Breast epithelium (tissue), 4 donors: ENCODE measurements around the gene SLC9A4. TPM values are rescaled to one million over a fixed set of nuclear protein-coding genes. Genes with fewer than 3 reads are reported as not detected.

Source experiments
- DNase-seq, 2 donors: peaks; one replicate each; pipeline ENCODE4 v3.0.0-alpha.2; 2019; ENCODE audit warnings: low spot score in 2 of 2
- H3K27ac ChIP-seq, 2 donors: fragments of 200-600 bp; sonication (generic) in 1 of 2; one replicate each; pipeline ENCODE4 v1.5.1; 2016 to 2019; ENCODE audit warnings: mild to moderate bottlenecking in 1 of 2
- H3K27me3 ChIP-seq, 2 donors: fragments of 200-600 bp; sonication (generic) in 1 of 2; one replicate each; pipeline versions ENCODE4 v1.5.1 to v1.6.0; 2017 to 2019; ENCODE audit warnings: control low read depth in 1 of 2, mild to moderate bottlenecking in 1 of 2
- H3K36me3 ChIP-seq: fragments of 200-600 bp; one replicate; pipeline ENCODE4 v1.5.1; 2019
- H3K4me1 ChIP-seq, 2 donors: fragments of 200-600 bp; sonication (generic); one replicate each; pipeline ENCODE4 v1.5.1; 2016 to 2019; ENCODE audit warnings: control low read depth in 1 of 2
- H3K4me3 ChIP-seq, 3 donors: fragments of 200-600 bp; sonication (generic); 1 replicate in 2 of 3; 2 replicates in 1 of 3; pipeline ENCODE4 v1.5.1; 2016 to 2019; ENCODE audit warnings: mild to moderate bottlenecking in 3 of 3, moderate library complexity in 2 of 3
- H3K9me3 ChIP-seq, 2 donors: fragments of 200-600 bp; sonication (generic) in 1 of 2; one replicate each; pipeline ENCODE4 v1.5.1; 2016 to 2019; ENCODE audit warnings: control low read depth in 1 of 2
- POLR2A ChIP-seq: fragments of 450-650 bp; IDR thresholded peaks from one replicate; pipeline ENCODE4 v1.6.1; 2016; ENCODE audit warnings: antibody characterized with exemption, mild to moderate bottlenecking, moderate library complexity
- POLR2AphosphoS5 ChIP-seq, 3 donors: sonication (generic); formaldehyde crosslinking; IDR thresholded peaks; one replicate each; pipeline ENCODE4 v1.6.1; 2017; ENCODE audit warnings: antibody characterized with exemption in 3 of 3
- intact Hi-C: fragments of 100-400 bp; cut with DNase I; formaldehyde crosslinking; loops from one replicate; pipeline ENCODE4 v1.15.1; 2023; ENCODE audit warnings: low total_unique reads
- total RNA-seq, 3 donors: library from RNA; depleted of rRNA; stranded (reverse); fragments of >200 nt; gene quantifications; one replicate each; pipeline ENCODE4 v1.1.0, GENCODE V29; 2016
- TF ChIP-seq, protein P1 (sequence below), 3 donors: fragments of 450-650 bp; IDR thresholded peaks; one replicate each; pipeline ENCODE4 v1.5.1; 2016 to 2017; ENCODE audit warnings: antibody characterized with exemption in 3 of 3, mild to moderate bottlenecking in 3 of 3, moderate library complexity in 3 of 3

Gene SLC9A4
- total RNA-seq, 3 donors from 2014 or later = not detected

DNA sequence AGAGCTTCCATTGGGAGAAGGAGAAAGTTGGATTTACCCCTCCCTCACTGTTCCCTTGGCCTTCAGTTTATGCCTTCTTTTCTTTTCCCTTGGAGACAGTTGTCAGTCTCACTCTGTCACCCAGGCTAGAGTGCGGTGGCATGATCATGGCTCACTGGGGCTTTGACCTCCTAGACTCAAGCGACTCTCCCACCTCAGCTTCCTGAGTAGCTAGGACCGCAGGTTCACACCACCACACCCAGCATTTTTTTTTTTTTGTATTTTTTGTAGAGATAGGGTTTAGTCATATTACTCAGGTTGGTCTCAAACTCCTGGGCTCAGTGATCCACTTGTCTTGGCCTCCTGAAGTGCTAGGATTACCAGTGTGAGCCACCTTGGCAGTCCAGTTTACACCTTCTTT is 49.9 kb downstream of the SLC9A4 start:
- Histone ChIP-seq H3K27ac (no peak overlapping the region), H3K4me3 (no peak overlapping the region), H3K36me3 (no peaks in the 10 kb centered on the region), H3K27me3 (no peaks in the 10 kb centered on the region), H3K9me3 (no peaks in the 10 kb centered on the region), H3K4me1 (no peaks in the 10 kb centered on the region)
- TF ChIP-seq POLR2AphosphoS5 (IDR thresholded peaks at IDR 0.05) = no peak
- TF ChIP-seq POLR2A = no peak
- TF ChIP-seq, protein P1, sequence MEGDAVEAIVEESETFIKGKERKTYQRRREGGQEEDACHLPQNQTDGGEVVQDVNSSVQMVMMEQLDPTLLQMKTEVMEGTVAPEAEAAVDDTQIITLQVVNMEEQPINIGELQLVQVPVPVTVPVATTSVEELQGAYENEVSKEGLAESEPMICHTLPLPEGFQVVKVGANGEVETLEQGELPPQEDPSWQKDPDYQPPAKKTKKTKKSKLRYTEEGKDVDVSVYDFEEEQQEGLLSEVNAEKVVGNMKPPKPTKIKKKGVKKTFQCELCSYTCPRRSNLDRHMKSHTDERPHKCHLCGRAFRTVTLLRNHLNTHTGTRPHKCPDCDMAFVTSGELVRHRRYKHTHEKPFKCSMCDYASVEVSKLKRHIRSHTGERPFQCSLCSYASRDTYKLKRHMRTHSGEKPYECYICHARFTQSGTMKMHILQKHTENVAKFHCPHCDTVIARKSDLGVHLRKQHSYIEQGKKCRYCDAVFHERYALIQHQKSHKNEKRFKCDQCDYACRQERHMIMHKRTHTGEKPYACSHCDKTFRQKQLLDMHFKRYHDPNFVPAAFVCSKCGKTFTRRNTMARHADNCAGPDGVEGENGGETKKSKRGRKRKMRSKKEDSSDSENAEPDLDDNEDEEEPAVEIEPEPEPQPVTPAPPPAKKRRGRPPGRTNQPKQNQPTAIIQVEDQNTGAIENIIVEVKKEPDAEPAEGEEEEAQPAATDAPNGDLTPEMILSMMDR (IDR thresholded peaks at IDR 0.05) = no peak
- intact Hi-C loops = no loop called here
- no peak for DNase-seq

DNA sequence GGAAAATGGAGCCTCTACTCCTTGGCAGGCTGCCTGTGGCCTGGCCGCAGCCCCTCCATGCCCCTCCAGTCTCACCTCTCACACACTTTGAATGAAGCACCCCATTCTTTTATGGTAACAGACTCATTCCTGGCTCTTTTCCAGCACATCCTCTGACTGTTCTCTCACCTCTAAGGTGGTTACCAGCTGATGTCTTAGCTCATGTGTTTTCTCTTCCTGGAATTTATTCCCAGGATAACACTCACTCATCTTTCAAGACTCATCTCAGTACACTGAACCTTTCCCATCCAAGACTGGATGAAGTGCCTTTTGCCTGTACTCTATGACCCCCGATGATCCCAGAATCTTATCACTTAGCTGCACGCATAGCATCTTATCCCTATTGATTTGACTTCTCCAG is 50.6 kb downstream of the SLC9A4 start:
- no peak for DNase-seq
- H3K36me3 ChIP-seq = no peaks in the 10 kb centered on the region
- H3K4me3 ChIP-seq = no peak overlapping the region
- intact Hi-C loops = no loop called here
- no peaks in the 10 kb centered on the region for H3K27me3 ChIP-seq
- TF ChIP-seq POLR2A = no peak
- no peak for TF ChIP-seq POLR2AphosphoS5 (IDR thresholded peaks at IDR 0.05)
- TF ChIP-seq, protein P1 (IDR thresholded peaks at IDR 0.05) = no peak
- H3K27ac ChIP-seq = no peak overlapping the region
- no peaks in the 10 kb centered on the region for H3K4me1 ChIP-seq
- no peaks in the 10 kb centered on the region for H3K9me3 ChIP-seq

DNA sequence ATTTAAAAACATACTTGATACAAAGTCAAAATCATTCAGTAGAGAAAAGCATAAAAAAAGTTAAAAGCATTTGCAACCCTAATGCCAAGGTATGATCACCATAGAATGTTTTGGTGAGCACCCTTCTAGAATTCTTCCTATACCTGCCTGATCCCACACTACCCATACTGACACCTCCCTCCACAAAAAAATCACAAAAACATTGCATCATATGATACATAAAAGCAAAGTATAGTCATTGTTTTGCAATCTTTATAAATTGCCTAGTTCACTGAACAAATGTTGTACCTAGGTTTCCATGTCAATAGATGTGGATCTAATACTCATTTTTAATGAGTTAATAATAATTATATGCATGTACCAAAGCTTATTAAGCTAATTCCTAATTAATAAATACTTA is 54.1 kb downstream of the SLC9A4 start:
- Histone ChIP-seq H3K36me3 (no peaks in the 10 kb centered on the region), H3K27me3 (no peaks in the 10 kb centered on the region), H3K9me3 (no peaks in the 10 kb centered on the region), H3K4me3 (no peak overlapping the region), H3K4me1 (no peaks in the 10 kb centered on the region), H3K27ac (no peak overlapping the region)
- intact Hi-C loops = no loop called here
- TF ChIP-seq POLR2AphosphoS5 (IDR thresholded peaks at IDR 0.05) (no peak), POLR2A (no peak)
- TF ChIP-seq, protein P1 (IDR thresholded peaks at IDR 0.05) = no peak
- DNase-seq = no peak

DNA sequence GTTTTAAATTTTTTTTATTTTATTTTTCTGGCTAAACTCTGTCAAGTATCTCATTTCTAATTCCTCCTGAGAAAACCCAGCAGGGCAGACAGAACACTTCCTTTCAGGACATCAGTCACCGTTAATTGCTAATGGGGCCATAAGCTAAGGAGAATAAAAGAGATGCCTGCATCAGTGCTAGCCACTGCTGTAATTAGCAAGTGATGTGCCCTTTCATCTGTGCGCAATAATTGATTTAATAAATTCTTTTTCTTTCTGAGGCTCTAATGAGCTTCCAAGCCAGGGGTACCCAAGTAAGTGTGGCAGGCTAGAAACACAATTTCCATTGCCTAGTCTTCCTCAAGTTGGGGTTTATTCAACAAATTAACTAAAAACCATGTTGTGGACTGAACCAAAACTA is 65.5 kb downstream of the SLC9A4 start:
- Histone ChIP-seq H3K27ac (no peak overlapping the region), H3K27me3 (no peaks in the 10 kb centered on the region), H3K9me3 (no peaks in the 10 kb centered on the region), H3K4me3 (no peak overlapping the region), H3K4me1 (no peaks in the 10 kb centered on the region), H3K36me3 (no peaks in the 10 kb centered on the region)
- TF ChIP-seq, protein P1 (IDR thresholded peaks at IDR 0.05) = no peak
- TF ChIP-seq POLR2AphosphoS5 (IDR thresholded peaks at IDR 0.05) (no peak), POLR2A (no peak)
- intact Hi-C loops = no loop called here
- no peak for DNase-seq

DNA sequence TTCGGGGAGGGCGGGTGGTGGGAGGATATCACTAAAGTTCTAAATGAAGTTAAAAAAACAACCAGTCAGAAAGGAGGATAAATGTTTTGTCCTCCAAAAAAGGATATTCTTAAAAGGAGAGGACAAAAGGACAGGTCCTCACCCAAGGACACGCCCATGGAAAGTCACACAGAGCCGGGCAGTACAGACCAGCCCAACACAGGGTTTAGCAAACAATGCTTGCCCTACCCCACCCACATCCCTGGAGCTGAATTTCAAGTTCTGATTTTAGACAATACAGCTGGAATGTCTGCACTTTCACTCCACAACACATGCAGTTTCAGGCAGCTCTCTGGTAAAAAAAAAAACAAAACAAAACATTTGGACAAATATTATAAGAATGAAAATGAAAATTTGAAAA is 67.9 kb downstream of the SLC9A4 start:
- no peak overlapping the region for H3K27ac ChIP-seq
- H3K4me1 ChIP-seq = no peaks in the 10 kb centered on the region
- DNase-seq = no peak
- H3K36me3 ChIP-seq = no peaks in the 10 kb centered on the region
- TF ChIP-seq, protein P1 (IDR thresholded peaks at IDR 0.05) = no peak
- no peak for TF ChIP-seq POLR2AphosphoS5 (IDR thresholded peaks at IDR 0.05)
- TF ChIP-seq POLR2A = no peak
- intact Hi-C loops = no loop called here
- no peaks in the 10 kb centered on the region for H3K9me3 ChIP-seq
- no peak overlapping the region for H3K4me3 ChIP-seq
- no peaks in the 10 kb centered on the region for H3K27me3 ChIP-seq
